ENCODE measurements around the gene ZNF576.

Gene ZNF576

DNA sequence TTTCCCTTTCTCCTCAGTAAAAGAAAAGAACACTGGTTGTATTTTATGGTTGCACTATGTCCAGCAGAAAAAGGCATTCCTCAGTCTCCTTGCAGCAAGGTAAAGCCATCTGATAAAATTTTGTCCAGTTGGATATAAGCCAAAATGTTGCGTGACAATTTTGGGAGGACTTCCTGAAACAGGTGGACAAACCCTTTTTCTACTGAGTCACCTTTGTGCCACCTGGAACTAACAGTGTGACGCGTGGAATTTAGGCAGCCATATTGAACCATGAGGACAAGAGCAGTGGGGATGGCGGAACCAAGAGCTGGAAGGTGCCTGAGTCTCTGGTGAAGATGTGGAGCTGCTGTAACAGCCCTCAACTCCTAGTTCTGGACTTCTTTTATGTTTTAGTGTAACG, 35.1 kb downstream of the ZNF576 start:
- Histone ChIP-seq H2BK120ac (ENCODE audit: low read depth, low read length) (no peak overlapping the region), H3K4me2 (ENCODE audit: insufficient read depth, low read length, poor library complexity, severe bottlenecking) (no peak overlapping the region), H2AK5ac (ENCODE audit: low read depth, low read length) (no peak overlapping the region), H4K91ac (ENCODE audit: low read depth, low read length, poor library complexity) (no peak overlapping the region), H3K27me3 (ENCODE audit: control insufficient read depth in 3 of 3, insufficient read depth in 3 of 3, low read depth in 1 of 3, low read length in 3 of 3) (no peaks in the 10 kb centered on the region), H2AFZ (ENCODE audit: low read length) (no peak overlapping the region), H3K18ac (ENCODE audit: low read length) (no peak overlapping the region), H3K4me1 (ENCODE audit: control insufficient read depth in 2 of 2, insufficient read depth in 1 of 2, low read depth in 1 of 2, low read length in 2 of 2) (peaks cover 16 to 23% of the 10 kb centered on the region in 2 donors), H2BK5ac (ENCODE audit: low read length) (no peak overlapping the region), H3K9ac (ENCODE audit: low read depth, low read length, poor library complexity) (no peak overlapping the region), H3K79me1 (ENCODE audit: low read depth, low read length) (no peaks in the 10 kb centered on the region), H3K4ac (ENCODE audit: low read length) (no peak overlapping the region), H3K4me3 (ENCODE audit: low read length in 2 of 2) (no peak overlapping the region), H3K36me3 (replicated peaks in 1 of 2; ENCODE audit: control insufficient read depth in 2 of 2, insufficient read depth in 2 of 2, low read length in 2 of 2) (peaks cover 14 to 40% of the 10 kb centered on the region in 2 donors), H3K14ac (ENCODE audit: low read length) (no peak overlapping the region), H3K27ac (replicated peaks; ENCODE audit: low read length) (no peak overlapping the region), H2BK15ac (ENCODE audit: low read length) (no peak overlapping the region), H4K8ac (ENCODE audit: low read depth, low read length) (no peak overlapping the region), H3K9me3 (replicated peaks in 1 of 2; ENCODE audit: control insufficient read depth in 2 of 2, insufficient read depth in 1 of 2, low read depth in 1 of 2, low read length in 2 of 2) (no peaks in the 10 kb centered on the region), H2BK12ac (ENCODE audit: low read length) (no peak overlapping the region), H3K23ac (ENCODE audit: low read depth, low read length, poor library complexity) (no peak overlapping the region)
- no CpG with 5 or more reads among the region's 5 CpGs for WGBS, 2 donors (ENCODE audit: extremely low coverage in 2 of 2, insufficient read length in 2 of 2, insufficient replicate concordance in 1 of 2)
- DNase-seq (ENCODE audit: low spot score): no peak

DNA sequence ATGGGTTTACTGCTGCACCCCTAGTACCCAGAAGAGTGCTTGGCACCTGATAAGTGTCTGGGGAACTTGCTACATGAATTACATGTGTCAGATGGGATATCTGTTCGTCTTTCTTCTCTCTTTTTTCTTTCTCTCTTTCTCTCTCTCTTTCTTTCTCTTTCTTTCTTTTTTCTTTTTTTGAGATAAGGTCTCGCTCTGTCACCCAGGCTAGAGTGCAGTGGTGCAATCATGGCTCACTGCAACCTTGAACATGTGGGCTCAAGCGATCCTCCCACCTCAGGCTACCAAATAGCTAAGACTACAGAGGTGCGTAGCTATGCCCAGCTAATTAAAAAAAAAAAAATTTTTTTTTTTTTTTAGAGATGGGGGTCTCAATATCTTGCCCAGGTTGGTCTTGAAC, 37.1 kb downstream of the ZNF576 start:
- Histone ChIP-seq H3K9ac (ENCODE audit: low read depth, low read length, poor library complexity) (no peak overlapping the region), H2BK5ac (ENCODE audit: low read length) (no peak overlapping the region), H3K4ac (ENCODE audit: low read length) (no peak overlapping the region), H3K14ac (ENCODE audit: low read length) (no peak overlapping the region), H3K4me1 (ENCODE audit: control insufficient read depth in 2 of 2, insufficient read depth in 1 of 2, low read depth in 1 of 2, low read length in 2 of 2) (peaks cover 23 to 38% of the 10 kb centered on the region in 2 donors), H2AFZ (ENCODE audit: low read length) (no peak overlapping the region), H3K18ac (ENCODE audit: low read length) (no peak overlapping the region), H3K4me2 (ENCODE audit: insufficient read depth, low read length, poor library complexity, severe bottlenecking) (no peak overlapping the region), H3K36me3 (replicated peaks in 1 of 2; ENCODE audit: control insufficient read depth in 2 of 2, insufficient read depth in 2 of 2, low read length in 2 of 2) (peaks cover 4 to 37% of the 10 kb centered on the region in 2 donors), H4K91ac (ENCODE audit: low read depth, low read length, poor library complexity) (no peak overlapping the region), H2AK5ac (ENCODE audit: low read depth, low read length) (no peak overlapping the region), H3K79me1 (ENCODE audit: low read depth, low read length) (peaks cover 6% of the 10 kb centered on the region), H3K9me3 (replicated peaks in 1 of 2; ENCODE audit: control insufficient read depth in 2 of 2, insufficient read depth in 1 of 2, low read depth in 1 of 2, low read length in 2 of 2) (no peaks in the 10 kb centered on the region), H4K8ac (ENCODE audit: low read depth, low read length) (no peak overlapping the region), H3K4me3 (ENCODE audit: low read length in 2 of 2) (no peak overlapping the region), H2BK120ac (ENCODE audit: low read depth, low read length) (no peak overlapping the region), H3K27ac (replicated peaks; ENCODE audit: low read length) (no peak overlapping the region), H3K27me3 (ENCODE audit: control insufficient read depth in 3 of 3, insufficient read depth in 3 of 3, low read depth in 1 of 3, low read length in 3 of 3) (no peaks in the 10 kb centered on the region), H2BK15ac (ENCODE audit: low read length) (no peak overlapping the region), H2BK12ac (ENCODE audit: low read length) (no peak overlapping the region), H3K23ac (ENCODE audit: low read depth, low read length, poor library complexity) (no peak overlapping the region)
- WGBS, 2 donors (ENCODE audit: extremely low coverage in 2 of 2, insufficient read length in 2 of 2, insufficient replicate concordance in 1 of 2): no CpG with 5 or more reads among the region's 4 CpGs
- DNase-seq (ENCODE audit: low spot score): no peak

- H3K27me3 ChIP-seq (ENCODE audit: control insufficient read depth in 3 of 3, insufficient read depth in 3 of 3, low read depth in 1 of 3, low read length in 3 of 3): no peaks in the 10 kb centered on the region
- H2AFZ ChIP-seq (ENCODE audit: low read length): no peak overlapping the region
- no peak overlapping the region for H2BK15ac ChIP-seq (ENCODE audit: low read length)
- peak overlapping the region; percentile 47 for H3K9ac ChIP-seq (ENCODE audit: low read depth, low read length, poor library complexity)
- H3K14ac ChIP-seq (ENCODE audit: low read length): no peak overlapping the region
- H2BK5ac ChIP-seq (ENCODE audit: low read length): no peak overlapping the region
- H3K27ac ChIP-seq (replicated peaks; ENCODE audit: low read length): no peak overlapping the region
- no peak overlapping the region for H3K23ac ChIP-seq (ENCODE audit: low read depth, low read length, poor library complexity)
- H3K4me3 ChIP-seq (ENCODE audit: low read length in 2 of 2): no peak overlapping the region
- peaks cover 4 to 32% of the 10 kb centered on the region in 2 donors for H3K36me3 ChIP-seq (replicated peaks in 1 of 2; ENCODE audit: control insufficient read depth in 2 of 2, insufficient read depth in 2 of 2, low read length in 2 of 2)
- peaks cover 26 to 42% of the 10 kb centered on the region in 2 donors for H3K4me1 ChIP-seq (ENCODE audit: control insufficient read depth in 2 of 2, insufficient read depth in 1 of 2, low read depth in 1 of 2, low read length in 2 of 2)
- no CpG with 5 or more reads among the region's 5 CpGs for WGBS, 2 donors (ENCODE audit: extremely low coverage in 2 of 2, insufficient read length in 2 of 2, insufficient replicate concordance in 1 of 2)
- H4K8ac ChIP-seq (ENCODE audit: low read depth, low read length): no peak overlapping the region
- H4K91ac ChIP-seq (ENCODE audit: low read depth, low read length, poor library complexity): no peak overlapping the region
- no peak overlapping the region for H3K18ac ChIP-seq (ENCODE audit: low read length)
- H3K9me3 ChIP-seq (replicated peaks in 1 of 2; ENCODE audit: control insufficient read depth in 2 of 2, insufficient read depth in 1 of 2, low read depth in 1 of 2, low read length in 2 of 2): no peaks in the 10 kb centered on the region
- no peak overlapping the region for H3K4me2 ChIP-seq (ENCODE audit: insufficient read depth, low read length, poor library complexity, severe bottlenecking)
- no peak overlapping the region for H3K4ac ChIP-seq (ENCODE audit: low read length)
- no peak overlapping the region for H2BK120ac ChIP-seq (ENCODE audit: low read depth, low read length)
- peaks cover 6% of the 10 kb centered on the region for H3K79me1 ChIP-seq (ENCODE audit: low read depth, low read length)
- no peak overlapping the region for H2BK12ac ChIP-seq (ENCODE audit: low read length)
- no peak for DNase-seq (ENCODE audit: low spot score)
- H2AK5ac ChIP-seq (ENCODE audit: low read depth, low read length): no peak overlapping the region
These were observed 37.7 kb downstream of the ZNF576 start for GRCh38 chr19:43634068-43634467.

- WGBS, 2 donors (ENCODE audit: extremely low coverage in 2 of 2, insufficient read length in 2 of 2, insufficient replicate concordance in 1 of 2): no CpG with 5 or more reads among the region's 5 CpGs
- Histone ChIP-seq H3K9me3 (replicated peaks in 1 of 2; ENCODE audit: control insufficient read depth in 2 of 2, insufficient read depth in 1 of 2, low read depth in 1 of 2, low read length in 2 of 2) (no peaks in the 10 kb centered on the region), H3K18ac (ENCODE audit: low read length) (peak overlapping the region; percentile 84), H2BK12ac (ENCODE audit: low read length) (peak overlapping the region; percentile 4), H3K27me3 (ENCODE audit: control insufficient read depth in 3 of 3, insufficient read depth in 3 of 3, low read depth in 1 of 3, low read length in 3 of 3) (no peaks in the 10 kb centered on the region), H3K4me2 (ENCODE audit: insufficient read depth, low read length, poor library complexity, severe bottlenecking) (peak overlapping the region; percentile 71), H2AFZ (ENCODE audit: low read length) (no peak overlapping the region), H3K9ac (ENCODE audit: low read depth, low read length, poor library complexity) (peak overlapping the region; percentile 26), H3K79me1 (ENCODE audit: low read depth, low read length) (peaks cover 6% of the 10 kb centered on the region), H4K8ac (ENCODE audit: low read depth, low read length) (no peak overlapping the region), H2BK120ac (ENCODE audit: low read depth, low read length) (peak overlapping the region; percentile 97), H4K91ac (ENCODE audit: low read depth, low read length, poor library complexity) (no peak overlapping the region), H3K4me3 (ENCODE audit: low read length in 2 of 2) (peak overlapping the region in 1 of 2 donors; percentile 38), H3K4me1 (ENCODE audit: control insufficient read depth in 2 of 2, insufficient read depth in 1 of 2, low read depth in 1 of 2, low read length in 2 of 2) (peaks cover 26 to 42% of the 10 kb centered on the region in 2 donors), H3K4ac (ENCODE audit: low read length) (no peak overlapping the region), H2BK5ac (ENCODE audit: low read length) (peak overlapping the region; percentile 70), H3K14ac (ENCODE audit: low read length) (no peak overlapping the region), H3K36me3 (replicated peaks in 1 of 2; ENCODE audit: control insufficient read depth in 2 of 2, insufficient read depth in 2 of 2, low read length in 2 of 2) (peaks cover 4 to 28% of the 10 kb centered on the region in 2 donors), H2BK15ac (ENCODE audit: low read length) (peak overlapping the region; percentile 14), H3K23ac (ENCODE audit: low read depth, low read length, poor library complexity) (no peak overlapping the region), H3K27ac (replicated peaks; ENCODE audit: low read length) (peak overlapping the region; percentile 94), H2AK5ac (ENCODE audit: low read depth, low read length) (peak overlapping the region; percentile 80)
- DNase-seq (ENCODE audit: low spot score): no peak
These were observed 38.1 kb downstream of the ZNF576 start for GRCh38 chr19:43634506-43634871.
